ENCODE measurements around the gene GSAP.

The GSAP gene

GRCh38 chr7:77368974-77369373 is 47.2 kb downstream of the GSAP start:
- no peak overlapping the region for H3K27ac ChIP-seq (ENCODE audit: low read depth, low read length)
- no peak overlapping the region for H2AFZ ChIP-seq (ENCODE audit: low read depth, low read length, severe bottlenecking)
- H3K9ac ChIP-seq (ENCODE audit: low read length), result no peak overlapping the region
- H3F3A ChIP-seq (ENCODE audit: insufficient read depth), result no peaks in the 10 kb centered on the region
- no peaks in the 10 kb centered on the region for H3K9me2 ChIP-seq (replicated peaks; ENCODE audit: insufficient read depth, low read length)
- no peak overlapping the region for H3K4me3 ChIP-seq (ENCODE audit: insufficient read depth, low read length, poor library complexity, severe bottlenecking)
- TF ChIP-seq EZH2phosphoT487 (conservative IDR thresholded peaks at IDR 0.05; ENCODE audit: low read length), result no peak
- no peak for TF ChIP-seq CTCF (IDR thresholded peaks at IDR 0.05; ENCODE audit: insufficient read depth, low read length, poor library complexity, severe bottlenecking)
- H3K4me2 ChIP-seq (ENCODE audit: low read depth, low read length, poor library complexity, severe bottlenecking), result no peak overlapping the region
- H3K79me2 ChIP-seq (ENCODE audit: insufficient read depth, low read length), result no peaks in the 10 kb centered on the region
- H3K36me3 ChIP-seq (ENCODE audit: low read length), result no peaks in the 10 kb centered on the region
- no peaks in the 10 kb centered on the region for H3K27me3 ChIP-seq (ENCODE audit: low read length)
- H4K20me1 ChIP-seq (ENCODE audit: low read depth, low read length), result no peaks in the 10 kb centered on the region
- no peaks in the 10 kb centered on the region for H3K9me3 ChIP-seq (ENCODE audit: insufficient read depth, low read length)

- H3K4me3 ChIP-seq (ENCODE audit: insufficient read depth, low read length, poor library complexity, severe bottlenecking), result no peak overlapping the region
- H2AFZ ChIP-seq (ENCODE audit: low read depth, low read length, severe bottlenecking), result no peak overlapping the region
- no peaks in the 10 kb centered on the region for H4K20me1 ChIP-seq (ENCODE audit: low read depth, low read length)
- H3F3A ChIP-seq (ENCODE audit: insufficient read depth), result no peaks in the 10 kb centered on the region
- H3K9me2 ChIP-seq (replicated peaks; ENCODE audit: insufficient read depth, low read length), result no peaks in the 10 kb centered on the region
- no peak overlapping the region for H3K9ac ChIP-seq (ENCODE audit: low read length)
- H3K27me3 ChIP-seq (ENCODE audit: low read length), result no peaks in the 10 kb centered on the region
- TF ChIP-seq CTCF (IDR thresholded peaks at IDR 0.05; ENCODE audit: insufficient read depth, low read length, poor library complexity, severe bottlenecking), result no peak
- no peak for TF ChIP-seq EZH2phosphoT487 (conservative IDR thresholded peaks at IDR 0.05; ENCODE audit: low read length)
- no peaks in the 10 kb centered on the region for H3K79me2 ChIP-seq (ENCODE audit: insufficient read depth, low read length)
- H3K9me3 ChIP-seq (ENCODE audit: insufficient read depth, low read length), result no peaks in the 10 kb centered on the region
- no peaks in the 10 kb centered on the region for H3K36me3 ChIP-seq (ENCODE audit: low read length)
- H3K4me2 ChIP-seq (ENCODE audit: low read depth, low read length, poor library complexity, severe bottlenecking), result no peak overlapping the region
- no peak overlapping the region for H3K27ac ChIP-seq (ENCODE audit: low read depth, low read length)
Observed at GRCh38 chr7:77367976-77368375, 48.2 kb downstream of the GSAP start.

- Histone ChIP-seq H3K4me3 (ENCODE audit: insufficient read depth, low read length, poor library complexity, severe bottlenecking) (no peak overlapping the region), H3F3A (ENCODE audit: insufficient read depth) (no peaks in the 10 kb centered on the region), H3K36me3 (ENCODE audit: low read length) (no peaks in the 10 kb centered on the region), H3K9me2 (replicated peaks; ENCODE audit: insufficient read depth, low read length) (no peaks in the 10 kb centered on the region), H3K27ac (ENCODE audit: low read depth, low read length) (no peak overlapping the region), H4K20me1 (ENCODE audit: low read depth, low read length) (no peaks in the 10 kb centered on the region), H3K9me3 (ENCODE audit: insufficient read depth, low read length) (no peaks in the 10 kb centered on the region), H3K79me2 (ENCODE audit: insufficient read depth, low read length) (no peaks in the 10 kb centered on the region), H2AFZ (ENCODE audit: low read depth, low read length, severe bottlenecking) (no peak overlapping the region), H3K9ac (ENCODE audit: low read length) (no peak overlapping the region), H3K4me2 (ENCODE audit: low read depth, low read length, poor library complexity, severe bottlenecking) (no peak overlapping the region), H3K27me3 (ENCODE audit: low read length) (no peaks in the 10 kb centered on the region)
- TF ChIP-seq EZH2phosphoT487 (conservative IDR thresholded peaks at IDR 0.05; ENCODE audit: low read length), result no peak
- TF ChIP-seq CTCF (IDR thresholded peaks at IDR 0.05; ENCODE audit: insufficient read depth, low read length, poor library complexity, severe bottlenecking), result no peak
Observed at GRCh38 chr7:77362905-77363304, 53.2 kb downstream of the GSAP start.

All from SU-DHL-6 (cell line).